NB4 (cell line): ENCODE measurements around the gene GMDS.

ENCODE experiments used
- DNase-seq: peaks from one replicate; pipeline ENCODE4 v3.0.0; 2010; ENCODE audit warnings: low read depth
- H3K4me3 ChIP-seq: one replicate; pipeline ENCODE4 v1.5.1; 2011; ENCODE audit warnings: mild to moderate bottlenecking, low read depth, low read length, moderate library complexity
- CTCF ChIP-seq: IDR thresholded peaks from one replicate; pipeline ENCODE4 v1.5.1; 2012; ENCODE audit warnings: low read depth, low read length
- MAX ChIP-seq: IDR thresholded peaks from 2 replicates; pipeline ENCODE4 v1.6.1; 2011; ENCODE audit warnings: low read depth, low read length
- MYC ChIP-seq: IDR thresholded peaks from 2 replicates; pipeline ENCODE4 v1.6.1; 2011; ENCODE audit warnings: low read depth, low read length
- POLR2A ChIP-seq: IDR thresholded peaks from 2 replicates; pipeline ENCODE4 v1.6.1; 2011; ENCODE audit warnings: mild to moderate bottlenecking; ENCODE audit not compliant: insufficient read length; ENCODE audit errors: extremely low read depth

GMDS gene

GRCh38 chr6:1798965-1799325, 446.5 kb downstream of the GMDS start:
- TF ChIP-seq MAX (no peak), CTCF (no peak), MYC (no peak), POLR2A (no peak)
- no peak for DNase-seq
- no peak overlapping the region for H3K4me3 ChIP-seq

GRCh38 chr6:1798303-1798964, 447.0 kb downstream of the GMDS start:
- H3K4me3 ChIP-seq, result no peak overlapping the region
- TF ChIP-seq MAX (no peak), CTCF (no peak), MYC (no peak), POLR2A (no peak)

GRCh38 chr6:1797801-1798200, 447.6 kb downstream of the GMDS start:
- no peak for DNase-seq
- H3K4me3 ChIP-seq, result no peak overlapping the region
- TF ChIP-seq POLR2A, result no peak
- no peak for TF ChIP-seq MYC
- TF ChIP-seq MAX, result no peak
- TF ChIP-seq CTCF, result no peak

More at GRCh38 chr6:1798303-1798964, 447.0 kb downstream of the GMDS start:
- DNase-seq, result no peak

GRCh38 chr6:1796706-1797529, 448.5 kb downstream of the GMDS start:
- no peak for DNase-seq
- no peak for TF ChIP-seq MAX
- TF ChIP-seq MYC, result no peak
- no peak for TF ChIP-seq CTCF
- TF ChIP-seq POLR2A, result no peak
- H3K4me3 ChIP-seq, result no peak overlapping the region

GRCh38 chr6:1795910-1796309, 449.5 kb downstream of the GMDS start:
- no peak for DNase-seq
- no peak for TF ChIP-seq MAX
- TF ChIP-seq MYC, result no peak
- no peak for TF ChIP-seq POLR2A
- no peak for TF ChIP-seq CTCF
- no peak overlapping the region for H3K4me3 ChIP-seq
